Measurements from ENCODE around the gene SPRY1. TPM values are rescaled to one million over a fixed set of nuclear protein-coding genes. Genes with fewer than 3 reads are reported as not detected.

The SPRY1 gene
- polyA plus RNA-seq, 4 donors, result 6.5 to 97.1 (median 20.2) TPM

DNA sequence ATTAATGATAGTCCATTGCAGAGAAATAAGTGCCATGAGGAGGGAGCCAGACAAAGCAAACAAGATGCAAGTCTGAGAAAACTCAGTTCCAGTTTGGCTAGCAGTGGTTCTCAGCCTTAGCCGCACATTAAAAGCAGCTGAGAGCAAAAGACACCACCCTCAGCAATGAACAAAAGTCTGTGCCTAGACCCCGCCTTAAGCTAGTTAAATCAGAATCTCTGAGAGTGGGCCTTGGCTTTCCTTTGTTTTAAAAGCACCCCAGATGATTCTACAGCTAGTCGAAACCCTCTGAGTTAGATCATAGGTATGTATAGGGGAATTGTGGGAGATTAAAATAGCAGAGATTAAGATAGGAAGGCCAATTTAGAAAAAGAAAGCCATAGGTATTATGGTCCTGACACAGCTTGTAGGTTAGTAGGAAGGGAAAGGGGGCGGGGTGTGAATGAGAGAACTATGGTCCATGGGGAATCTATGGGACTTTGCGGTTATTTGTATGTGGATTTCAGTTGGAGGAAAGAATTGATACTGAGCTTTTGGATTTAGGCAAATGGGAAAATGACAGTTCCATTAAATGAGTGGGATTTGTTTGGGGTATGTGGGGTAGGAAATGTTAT, 12.0 kb downstream of the SPRY1 start:
- no peaks in the 10 kb centered on the region for H3K27me3 ChIP-seq (ENCODE audit: control insufficient read depth in 3 of 3, insufficient read depth in 3 of 3, low read length in 3 of 3)
- no peak for FAIRE-seq
- H3K27ac ChIP-seq (ENCODE audit: low read depth in 1 of 3, low read length in 2 of 3), result no peak overlapping the region
- WGBS, 3 donors, result 88 to 94% (median 93%) methylated on average over 5 of the region's 5 CpGs
- H3K36me3 ChIP-seq (ENCODE audit: control insufficient read depth in 3 of 3, insufficient read depth in 2 of 3, low read depth in 1 of 3, low read length in 3 of 3), result peaks cover 0 to 3% (median 2%) of the 10 kb centered on the region in 3 donors
- peaks cover 0 to 14% (median 4%) of the 10 kb centered on the region in 3 donors for H3K4me1 ChIP-seq (ENCODE audit: control insufficient read depth in 3 of 3, insufficient read depth in 2 of 3, low read depth in 1 of 3, low read length in 2 of 3)
- no peak for DNase-seq
- H3K9me3 ChIP-seq (ENCODE audit: control insufficient read depth in 2 of 2, insufficient read depth in 1 of 2, low read depth in 1 of 2, low read length in 1 of 2), result no peaks in the 10 kb centered on the region
- H3K4me3 ChIP-seq (ENCODE audit: low read depth in 1 of 3, low read length in 3 of 3), result no peak overlapping the region

DNA sequence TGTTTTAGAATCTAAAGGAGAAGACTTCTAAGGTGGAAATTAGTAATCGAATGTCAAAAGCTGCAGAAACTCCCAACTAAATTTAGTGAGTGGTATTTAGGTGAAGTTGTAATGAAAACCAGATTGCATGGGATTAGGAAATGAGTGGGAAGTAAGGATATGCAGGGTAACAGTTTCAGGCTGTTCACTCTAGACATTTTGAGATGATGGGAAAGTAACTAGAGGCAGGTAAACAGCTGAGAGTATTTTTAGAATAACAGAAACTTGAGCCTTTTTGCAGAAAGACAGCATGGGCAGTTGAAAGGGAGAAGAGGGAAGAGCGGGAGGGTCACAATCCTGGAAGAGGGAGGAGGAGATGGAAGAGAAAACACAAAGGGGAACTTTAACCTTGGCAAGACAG, 12.7 kb downstream of the SPRY1 start:
- DNase-seq (no peak), FAIRE-seq (no peak)
- Histone ChIP-seq H3K4me3 (ENCODE audit: low read depth in 1 of 3, low read length in 3 of 3) (no peak overlapping the region), H3K27me3 (ENCODE audit: control insufficient read depth in 3 of 3, insufficient read depth in 3 of 3, low read length in 3 of 3) (no peaks in the 10 kb centered on the region), H3K27ac (ENCODE audit: low read depth in 1 of 3, low read length in 2 of 3) (no peak overlapping the region), H3K4me1 (ENCODE audit: control insufficient read depth in 3 of 3, insufficient read depth in 2 of 3, low read depth in 1 of 3, low read length in 2 of 3) (peaks cover 0 to 15% (median 4%) of the 10 kb centered on the region in 3 donors), H3K36me3 (ENCODE audit: control insufficient read depth in 3 of 3, insufficient read depth in 2 of 3, low read depth in 1 of 3, low read length in 3 of 3) (peaks cover 0 to 3% (median 2%) of the 10 kb centered on the region in 3 donors), H3K9me3 (ENCODE audit: control insufficient read depth in 2 of 2, insufficient read depth in 1 of 2, low read depth in 1 of 2, low read length in 1 of 2) (no peaks in the 10 kb centered on the region)
- WGBS, 3 donors, result 86 to 96% (median 95%) methylated on average over 2 of the region's 2 CpGs

DNA sequence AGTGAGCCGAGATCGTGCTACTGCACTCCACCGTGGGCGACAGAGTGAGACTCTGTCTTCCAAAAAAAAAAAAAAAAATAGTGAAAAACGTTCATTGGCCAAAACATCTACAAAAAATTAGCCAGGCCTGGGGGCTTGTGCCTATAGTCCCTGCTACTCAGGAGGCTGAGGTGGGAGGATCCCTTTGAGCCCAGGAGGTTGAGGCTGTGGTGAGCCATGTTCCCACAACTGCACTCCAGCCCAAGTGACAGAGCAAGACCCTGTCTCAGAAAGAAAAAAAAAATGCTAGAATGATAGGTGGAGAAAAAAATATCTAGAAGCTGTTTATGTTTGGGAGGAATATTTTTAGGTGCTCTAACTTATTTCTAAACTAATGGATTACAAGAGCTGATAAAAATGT, 14.9 kb downstream of the SPRY1 start:
- Histone ChIP-seq H3K27me3 (ENCODE audit: control insufficient read depth in 3 of 3, insufficient read depth in 3 of 3, low read length in 3 of 3) (no peaks in the 10 kb centered on the region), H3K27ac (ENCODE audit: low read depth in 1 of 3, low read length in 2 of 3) (no peak overlapping the region), H3K36me3 (ENCODE audit: control insufficient read depth in 3 of 3, insufficient read depth in 2 of 3, low read depth in 1 of 3, low read length in 3 of 3) (peaks cover 0 to 3% (median 2%) of the 10 kb centered on the region in 3 donors), H3K4me1 (ENCODE audit: control insufficient read depth in 3 of 3, insufficient read depth in 2 of 3, low read depth in 1 of 3, low read length in 2 of 3) (peaks cover 0 to 15% (median 4%) of the 10 kb centered on the region in 3 donors), H3K9me3 (ENCODE audit: control insufficient read depth in 2 of 2, insufficient read depth in 1 of 2, low read depth in 1 of 2, low read length in 1 of 2) (no peaks in the 10 kb centered on the region), H3K4me3 (ENCODE audit: low read depth in 1 of 3, low read length in 3 of 3) (no peak overlapping the region)
- no peak for DNase-seq
- 74 to 91% (median 79%) methylated on average over 5 of the region's 5 CpGs for WGBS, 3 donors
- FAIRE-seq, result no peak

DNA sequence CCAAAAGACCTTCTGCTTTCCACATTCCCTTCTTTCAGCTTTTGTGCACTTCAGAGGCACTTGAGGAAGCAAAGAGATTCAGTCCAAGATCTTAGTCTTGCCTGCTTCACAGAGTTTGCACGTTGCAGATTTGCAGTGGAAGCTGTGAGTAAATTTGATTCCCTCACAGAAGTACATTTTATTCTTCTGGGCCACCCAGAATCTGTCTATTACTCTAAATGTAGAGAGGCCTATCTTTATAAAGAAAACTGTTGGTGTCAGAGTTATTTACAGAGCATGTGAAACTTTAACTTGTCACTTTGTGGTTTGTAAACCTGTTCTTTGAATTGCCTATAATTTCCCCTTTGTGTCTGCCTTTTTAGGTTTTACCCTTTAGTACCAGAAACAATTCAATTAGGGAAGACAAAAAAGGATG, 15.5 kb downstream of the SPRY1 start:
- no peaks in the 10 kb centered on the region for H3K9me3 ChIP-seq (ENCODE audit: control insufficient read depth in 2 of 2, insufficient read depth in 1 of 2, low read depth in 1 of 2, low read length in 1 of 2)
- H3K36me3 ChIP-seq (ENCODE audit: control insufficient read depth in 3 of 3, insufficient read depth in 2 of 3, low read depth in 1 of 3, low read length in 3 of 3), result no peaks in the 10 kb centered on the region
- H3K4me1 ChIP-seq (ENCODE audit: control insufficient read depth in 3 of 3, insufficient read depth in 2 of 3, low read depth in 1 of 3, low read length in 2 of 3), result peaks cover 0 to 12% (median 0%) of the 10 kb centered on the region in 3 donors
- FAIRE-seq (no peak), DNase-seq (peak in 1 of 2 donors; percentile 33)
- peak overlapping the region in 2 of 3 donors; percentile 5 to 45 for H3K27ac ChIP-seq (ENCODE audit: low read depth in 1 of 3, low read length in 2 of 3)
- WGBS, 3 donors, result 6 to 8% (median 6%) methylated on average over 1 of the region's 1 CpG
- H3K4me3 ChIP-seq (ENCODE audit: low read depth in 1 of 3, low read length in 3 of 3), result no peak overlapping the region
- H3K27me3 ChIP-seq (ENCODE audit: control insufficient read depth in 3 of 3, insufficient read depth in 3 of 3, low read length in 3 of 3), result no peaks in the 10 kb centered on the region

DNA sequence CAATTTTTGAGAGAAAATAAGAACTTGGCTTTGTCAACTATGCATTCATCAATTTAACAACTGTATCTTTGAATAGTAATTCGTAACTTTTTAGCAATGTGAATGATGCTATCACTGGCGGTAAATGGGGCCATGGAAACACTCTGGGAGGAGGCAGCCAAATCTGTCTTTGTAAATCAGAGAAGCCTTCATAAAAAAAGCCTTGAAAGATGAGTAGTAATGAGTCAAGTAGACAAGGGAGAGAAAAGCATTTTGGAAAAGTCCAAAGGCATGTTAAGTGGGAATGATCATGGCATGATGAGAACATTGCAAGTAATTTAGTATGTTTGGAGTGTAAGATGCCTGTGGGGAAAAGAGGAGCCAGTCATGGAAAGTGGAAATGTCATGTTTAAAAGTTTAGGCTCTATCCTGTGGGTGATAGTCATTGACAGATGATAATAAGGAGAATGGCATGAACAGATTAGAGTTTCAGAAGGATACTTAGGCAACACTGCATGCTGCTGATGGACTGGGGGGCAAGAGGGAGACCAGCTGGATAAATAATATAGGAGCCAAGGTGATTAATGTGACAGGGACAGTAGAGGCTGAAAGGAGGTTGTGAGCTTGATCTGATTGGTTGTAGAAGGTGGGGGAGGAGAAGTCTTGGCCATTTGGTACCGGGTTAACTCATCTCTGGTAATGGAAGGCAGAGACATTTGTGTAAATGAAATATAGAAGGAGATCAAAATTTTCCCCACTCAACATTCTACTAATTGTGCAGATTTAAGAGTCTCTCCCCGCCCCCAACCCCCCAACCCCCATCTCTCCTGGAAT, 16.3 kb downstream of the SPRY1 start:
- Histone ChIP-seq H3K4me3 (ENCODE audit: low read depth in 1 of 3, low read length in 3 of 3) (no peak overlapping the region), H3K27me3 (ENCODE audit: control insufficient read depth in 3 of 3, insufficient read depth in 3 of 3, low read length in 3 of 3) (no peaks in the 10 kb centered on the region), H3K9me3 (ENCODE audit: control insufficient read depth in 2 of 2, insufficient read depth in 1 of 2, low read depth in 1 of 2, low read length in 1 of 2) (no peaks in the 10 kb centered on the region), H3K4me1 (ENCODE audit: control insufficient read depth in 3 of 3, insufficient read depth in 2 of 3, low read depth in 1 of 3, low read length in 2 of 3) (peaks cover 0 to 13% (median 0%) of the 10 kb centered on the region in 3 donors), H3K36me3 (ENCODE audit: control insufficient read depth in 3 of 3, insufficient read depth in 2 of 3, low read depth in 1 of 3, low read length in 3 of 3) (no peaks in the 10 kb centered on the region), H3K27ac (ENCODE audit: low read depth in 1 of 3, low read length in 2 of 3) (peak overlapping the region; percentile 9 to 58 (median 44))
- no peak for DNase-seq
- 63 to 70% (median 66%) methylated on average over 4 of the region's 4 CpGs for WGBS, 3 donors
- no peak for FAIRE-seq

DNA sequence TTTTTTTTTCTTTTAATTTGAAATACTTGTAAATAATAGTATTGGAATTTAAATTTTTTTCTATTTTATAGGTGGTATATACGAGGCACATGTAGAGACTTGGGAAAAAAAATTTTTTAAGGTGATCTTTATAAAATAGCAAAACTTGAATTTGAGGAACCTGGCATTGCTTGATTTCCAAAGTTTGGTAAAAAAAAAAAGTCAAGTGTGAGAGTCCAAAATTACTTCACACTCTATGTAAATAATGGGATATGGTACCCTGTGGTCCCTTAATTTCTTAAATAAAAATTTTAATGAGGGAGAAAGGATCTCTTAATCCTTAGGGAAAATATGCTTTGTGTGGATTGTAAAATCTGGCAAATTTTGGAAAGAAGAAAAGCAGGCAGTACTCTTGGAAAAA, 19.0 kb downstream of the SPRY1 start:
- FAIRE-seq, result no peak

DNA sequence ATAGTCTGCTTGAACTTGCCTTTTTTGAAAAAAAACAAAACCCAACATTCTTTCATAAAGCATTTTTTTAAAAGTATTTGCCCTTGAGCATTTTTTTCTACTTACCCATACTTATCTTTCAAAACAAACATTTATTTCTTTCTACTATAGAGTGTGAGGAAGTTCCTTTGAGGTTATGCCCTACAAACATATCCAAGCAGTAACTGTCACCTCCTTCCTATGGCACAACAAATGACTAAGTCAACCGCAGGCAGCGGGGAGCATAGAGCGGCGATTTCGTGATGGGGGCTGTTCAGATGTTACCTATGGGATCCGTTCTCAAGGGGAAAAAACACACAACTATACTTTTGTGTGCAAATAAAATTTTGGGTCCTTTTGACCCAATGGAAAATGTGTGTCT, 19.4 kb downstream of the SPRY1 start:
- Histone ChIP-seq H3K9me3 (ENCODE audit: control insufficient read depth in 2 of 2, insufficient read depth in 1 of 2, low read depth in 1 of 2, low read length in 1 of 2) (peaks cover 0 to 3% of the 10 kb centered on the region in 2 donors), H3K4me1 (ENCODE audit: control insufficient read depth in 3 of 3, insufficient read depth in 2 of 3, low read depth in 1 of 3, low read length in 2 of 3) (peaks cover 0 to 40% (median 8%) of the 10 kb centered on the region in 3 donors), H3K36me3 (ENCODE audit: control insufficient read depth in 3 of 3, insufficient read depth in 2 of 3, low read depth in 1 of 3, low read length in 3 of 3) (no peaks in the 10 kb centered on the region), H3K27ac (ENCODE audit: low read depth in 1 of 3, low read length in 2 of 3) (no peak overlapping the region), H3K27me3 (ENCODE audit: control insufficient read depth in 3 of 3, insufficient read depth in 3 of 3, low read length in 3 of 3) (no peaks in the 10 kb centered on the region), H3K4me3 (ENCODE audit: low read depth in 1 of 3, low read length in 3 of 3) (no peak overlapping the region)
- FAIRE-seq, result no peak
- WGBS, 3 donors, result 53 to 85% (median 66%) methylated on average over 6 of the region's 6 CpGs
- peak in 1 of 2 donors; percentile 18 for DNase-seq

More for the DNA sequence above, 19.0 kb downstream of the SPRY1 start:
- Histone ChIP-seq H3K4me3 (ENCODE audit: low read depth in 1 of 3, low read length in 3 of 3) (no peak overlapping the region), H3K36me3 (ENCODE audit: control insufficient read depth in 3 of 3, insufficient read depth in 2 of 3, low read depth in 1 of 3, low read length in 3 of 3) (no peaks in the 10 kb centered on the region), H3K9me3 (ENCODE audit: control insufficient read depth in 2 of 2, insufficient read depth in 1 of 2, low read depth in 1 of 2, low read length in 1 of 2) (peaks cover 0 to 3% of the 10 kb centered on the region in 2 donors), H3K27me3 (ENCODE audit: control insufficient read depth in 3 of 3, insufficient read depth in 3 of 3, low read length in 3 of 3) (no peaks in the 10 kb centered on the region), H3K27ac (ENCODE audit: low read depth in 1 of 3, low read length in 2 of 3) (no peak overlapping the region), H3K4me1 (ENCODE audit: control insufficient read depth in 3 of 3, insufficient read depth in 2 of 3, low read depth in 1 of 3, low read length in 2 of 3) (peaks cover 0 to 36% (median 8%) of the 10 kb centered on the region in 3 donors)
- no peak for DNase-seq
- 81 to 100% (median 90%) methylated on average over 1 of the region's 1 CpG for WGBS, 3 donors

DNA sequence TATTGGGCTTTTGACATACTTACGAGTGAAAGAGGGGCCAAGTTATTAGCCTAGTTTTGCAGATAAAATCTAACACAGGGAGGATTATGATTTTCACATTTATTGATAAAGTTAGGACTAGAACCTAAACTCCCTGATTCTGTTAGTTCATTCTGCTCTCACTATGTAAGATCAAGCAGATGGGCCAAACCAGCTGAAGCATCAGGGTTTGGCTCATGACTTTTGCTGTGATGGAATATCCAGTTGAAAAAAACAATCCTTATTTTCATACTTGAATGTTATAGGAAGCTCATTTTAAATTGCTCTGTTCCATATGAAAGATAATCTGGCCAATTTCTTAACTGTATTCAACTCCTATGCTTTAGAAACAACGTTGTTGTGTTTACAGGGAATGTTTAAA, 21.2 kb downstream of the SPRY1 start:
- 54 to 55% (median 54%) methylated on average over 2 of the region's 2 CpGs for WGBS, 3 donors
- H3K4me1 ChIP-seq (ENCODE audit: control insufficient read depth in 3 of 3, insufficient read depth in 2 of 3, low read depth in 1 of 3, low read length in 2 of 3), result peaks cover 0 to 48% (median 8%) of the 10 kb centered on the region in 3 donors
- no peak for FAIRE-seq
- DNase-seq, result no peak
- H3K9me3 ChIP-seq (ENCODE audit: control insufficient read depth in 2 of 2, insufficient read depth in 1 of 2, low read depth in 1 of 2, low read length in 1 of 2), result peaks cover 0 to 3% of the 10 kb centered on the region in 2 donors
- no peaks in the 10 kb centered on the region for H3K36me3 ChIP-seq (ENCODE audit: control insufficient read depth in 3 of 3, insufficient read depth in 2 of 3, low read depth in 1 of 3, low read length in 3 of 3)
- H3K27me3 ChIP-seq (ENCODE audit: control insufficient read depth in 3 of 3, insufficient read depth in 3 of 3, low read length in 3 of 3), result no peaks in the 10 kb centered on the region
- H3K4me3 ChIP-seq (ENCODE audit: low read depth in 1 of 3, low read length in 3 of 3), result no peak overlapping the region
- H3K27ac ChIP-seq (ENCODE audit: low read depth in 1 of 3, low read length in 2 of 3), result no peak overlapping the region
